MCF 10A (cell line): ENCODE results near the gene LIPK. TPM values are rescaled to one million over a fixed set of nuclear protein-coding genes. Genes with fewer than 3 reads are reported as not detected.

Experiments used
- BruUV-seq: library from RNA; stranded (reverse); fragments of 400-500 nt; replicated peaks from 2 replicates; lab custom pipeline; 2021; lab: Mats Ljungman, UMichigan
- CTCF ChIA-PET: fragments of 300-600 bp; sonication (Branson Sonifier 250); formaldehyde crosslinking; extraction: SDS; loops from one replicate; lab custom pipeline; 2021; ENCODE audit warnings: antibody characterized with exemption, inconsistent platforms; lab: Yijun Ruan, JAX
- POLR2A ChIA-PET: fragments of 300-600, 350-650 bp; sonication (Branson Sonifier 250); formaldehyde crosslinking; extraction: SDS; loops from one replicate; lab custom pipeline; 2020; ENCODE audit warnings: antibody characterized with exemption, inconsistent platforms; lab: Yijun Ruan, JAX
- DNase-seq: peaks from one replicate; pipeline ENCODE4 v3.0.0-alpha.2; 2018; ENCODE audit not compliant: unreplicated experiment
- H3K27ac Mint-ChIP-seq: one replicate; pipeline ENCODE4 v1.8.0; 2022; ENCODE audit warnings: mild to moderate bottlenecking, low read depth, mixed read lengths; ENCODE audit not compliant: unreplicated experiment
- H3K27me3 Mint-ChIP-seq: one replicate; pipeline ENCODE4 v1.8.0; 2022; ENCODE audit warnings: mixed read lengths; ENCODE audit not compliant: insufficient read depth, unreplicated experiment
- H3K36me3 Mint-ChIP-seq: one replicate; pipeline ENCODE4 v1.8.0; 2022; ENCODE audit warnings: mild to moderate bottlenecking, moderate library complexity, mixed read lengths; ENCODE audit not compliant: insufficient read depth, unreplicated experiment
- H3K4me1 Mint-ChIP-seq: one replicate; pipeline ENCODE4 v1.8.0; 2022; ENCODE audit warnings: mixed read lengths; ENCODE audit not compliant: insufficient read depth, unreplicated experiment
- H3K4me3 Mint-ChIP-seq: one replicate; pipeline ENCODE4 v1.8.0; 2022; ENCODE audit warnings: mild to moderate bottlenecking, moderate library complexity, mixed read lengths; ENCODE audit not compliant: unreplicated experiment
- H3K9me3 Mint-ChIP-seq: one replicate; pipeline ENCODE4 v1.8.0; 2022; ENCODE audit warnings: mixed read lengths; ENCODE audit not compliant: unreplicated experiment
- CTCF ChIP-seq: fragments of 200-600 bp; IDR thresholded peaks from one replicate; pipeline ENCODE4 v1.8.0; 2022; ENCODE audit warnings: antibody characterized with exemption, mild to moderate bottlenecking; ENCODE audit not compliant: unreplicated experiment
- intact Hi-C: fragments of 100-400 bp; cut with micrococcal nuclease; formaldehyde crosslinking; loops from 2 replicates; pipeline ENCODE4 v1.14.1; 2022
- total RNA-seq: library from RNA; stranded (reverse); gene quantifications from 2 replicates; pipeline ENCODE4 v1.2.3, GENCODE V29; 2022

LIPK gene
- total RNA-seq, 1 experiment from 2014 or later, result not detected

GRCh38 chr10:88742448-88742847 is 36.4 kb downstream of the LIPK start:
- CTCF ChIA-PET, result interaction anchor here (1.1 kb wide), 1 partner anchor 192 kb away, joined by 3 read pairs; no protein-coding TSS in a partner anchor
- Mint-ChIP-seq H3K4me1 (no peaks in the 10 kb centered on the region), H3K36me3 (no peaks in the 10 kb centered on the region), H3K27ac (no peak overlapping the region), H3K27me3 (no peaks in the 10 kb centered on the region), H3K9me3 (no peaks in the 10 kb centered on the region), H3K4me3 (no peak overlapping the region)
- no peak for DNase-seq
- POLR2A ChIA-PET, result interaction anchor here (0.6 to 1.1 kb wide), 4 partner anchors 12 to 380 kb away, joined by 3 to 4 read pairs (median 4); no protein-coding TSS in a partner anchor
- intact Hi-C loops, result no loop called here
- TF ChIP-seq CTCF, result no peak
- BruUV-seq, result no TSS peak

- no peak overlapping the region for H3K27ac Mint-ChIP-seq
- CTCF ChIA-PET, result no interaction called here
- TF ChIP-seq CTCF, result no peak
- POLR2A ChIA-PET, result no interaction called here
- intact Hi-C loops, result no loop called here
- no peak overlapping the region for H3K4me3 Mint-ChIP-seq
- no peaks in the 10 kb centered on the region for H3K27me3 Mint-ChIP-seq
- BruUV-seq, result no TSS peak
- H3K36me3 Mint-ChIP-seq, result no peaks in the 10 kb centered on the region
- H3K9me3 Mint-ChIP-seq, result no peaks in the 10 kb centered on the region
- peak; percentile 3 for DNase-seq
- no peaks in the 10 kb centered on the region for H3K4me1 Mint-ChIP-seq
Observed at GRCh38 chr10:88744002-88744401, 38.0 kb downstream of the LIPK start.

GRCh38 chr10:88745633-88746032 is 39.6 kb downstream of the LIPK start:
- DNase-seq, result no peak
- Mint-ChIP-seq H3K27me3 (no peaks in the 10 kb centered on the region), H3K9me3 (no peaks in the 10 kb centered on the region), H3K36me3 (no peaks in the 10 kb centered on the region), H3K4me3 (no peak overlapping the region), H3K27ac (no peak overlapping the region), H3K4me1 (no peaks in the 10 kb centered on the region)
- no TSS peak for BruUV-seq
- ChIA-PET POLR2A (interaction anchor here (1.0 kb wide), 1 partner anchor 48 kb away, joined by 3 read pairs; no protein-coding TSS in a partner anchor), CTCF (interaction anchor here (0.9 kb wide), 1 partner anchor 65 kb away, joined by 4 read pairs; no protein-coding TSS in a partner anchor)
- TF ChIP-seq CTCF, result no peak
- intact Hi-C loops, result no loop called here

GRCh38 chr10:88754287-88754686 is 48.2 kb downstream of the LIPK start:
- intact Hi-C loops, result no loop called here
- ChIA-PET CTCF (no interaction called here), POLR2A (no interaction called here)
- no peak overlapping the region for H3K4me3 Mint-ChIP-seq
- H3K27me3 Mint-ChIP-seq, result no peaks in the 10 kb centered on the region
- H3K36me3 Mint-ChIP-seq, result no peaks in the 10 kb centered on the region
- DNase-seq, result peak; percentile 27
- BruUV-seq, result no TSS peak
- H3K27ac Mint-ChIP-seq, result peak overlapping the region; percentile 65
- no peak for TF ChIP-seq CTCF
- H3K4me1 Mint-ChIP-seq, result no peaks in the 10 kb centered on the region
- no peaks in the 10 kb centered on the region for H3K9me3 Mint-ChIP-seq
